ENCODE results near the gene PTPN6. TPM values are rescaled to one million over a fixed set of nuclear protein-coding genes. Genes with fewer than 3 reads are reported as not detected.
A peak's percentile ranks its signal among the peaks of the same experiment; 100 is the strongest.

Gene PTPN6
- total and polyA plus RNA-seq, 9 of the 15 experiments (the other 6 are each of a cell fraction or from before 2014, with no cell fraction given), result 1.5 to 5.1 (median 3.9) TPM

GRCh38 chr12:6944381-6945186 lies 6.6 kb upstream of the PTPN6 start (continued):
- TF ChIP-seq ZNF655 (CRISPR knock-in tag; IDR thresholded peaks at IDR 0.05) (no peak), FOXO4 (CRISPR knock-in tag; IDR thresholded peaks at IDR 0.05) (no peak), SRSF1 (IDR thresholded peaks at IDR 0.05; ENCODE audit: low read depth, low read length) (peak; percentile 91; the same call in 1 of the 2 replicates), MCM7 (IDR thresholded peaks at IDR 0.05) (no peak), E2F8 (IDR thresholded peaks at IDR 0.05; ENCODE audit: low read depth, partially characterized antibody) (peak; percentile 72), ZNF431 (CRISPR knock-in tag; IDR thresholded peaks at IDR 0.05) (peak; percentile 30; the same call in 1 of the 2 replicates), ZBTB1 (CRISPR knock-in tag; IDR thresholded peaks at IDR 0.05; ENCODE audit: borderline replicate concordance, low read depth) (no peak; the same call in 1 of the 2 replicates), ZNF239 (CRISPR knock-in tag; IDR thresholded peaks at IDR 0.05) (no peak), MYBL2 (IDR thresholded peaks at IDR 0.05; ENCODE audit: low read depth) (no peak), MYBL2 (CRISPR knock-in tag; IDR thresholded peaks at IDR 0.05; ENCODE audit: borderline replicate concordance) (no peak), STAG1 (CRISPR knock-in tag; IDR thresholded peaks at IDR 0.05; ENCODE audit: borderline replicate concordance) (peak; percentile 28; the same call in 1 of the 2 replicates), PHF21A (IDR thresholded peaks at IDR 0.05; ENCODE audit: borderline replicate concordance, low read depth) (no peak), ADNP (tag; IDR thresholded peaks at IDR 0.05) (no peak), RBM22 (IDR thresholded peaks at IDR 0.05; ENCODE audit: low read depth, low read length, poor library complexity, severe bottlenecking) (peak; percentile 98), BMI1 (IDR thresholded peaks at IDR 0.05; ENCODE audit: low read length) (no peak), SRF (CRISPR knock-in tag; IDR thresholded peaks at IDR 0.05) (peak; percentile 61 to 91; a peak in 2 of 4 replicates), SFPQ (IDR thresholded peaks at IDR 0.05; ENCODE audit: low read depth, low read length) (peak; percentile 93)

Measured in K562 (cell line).